ENCODE results near the gene RGCC.

DNA sequence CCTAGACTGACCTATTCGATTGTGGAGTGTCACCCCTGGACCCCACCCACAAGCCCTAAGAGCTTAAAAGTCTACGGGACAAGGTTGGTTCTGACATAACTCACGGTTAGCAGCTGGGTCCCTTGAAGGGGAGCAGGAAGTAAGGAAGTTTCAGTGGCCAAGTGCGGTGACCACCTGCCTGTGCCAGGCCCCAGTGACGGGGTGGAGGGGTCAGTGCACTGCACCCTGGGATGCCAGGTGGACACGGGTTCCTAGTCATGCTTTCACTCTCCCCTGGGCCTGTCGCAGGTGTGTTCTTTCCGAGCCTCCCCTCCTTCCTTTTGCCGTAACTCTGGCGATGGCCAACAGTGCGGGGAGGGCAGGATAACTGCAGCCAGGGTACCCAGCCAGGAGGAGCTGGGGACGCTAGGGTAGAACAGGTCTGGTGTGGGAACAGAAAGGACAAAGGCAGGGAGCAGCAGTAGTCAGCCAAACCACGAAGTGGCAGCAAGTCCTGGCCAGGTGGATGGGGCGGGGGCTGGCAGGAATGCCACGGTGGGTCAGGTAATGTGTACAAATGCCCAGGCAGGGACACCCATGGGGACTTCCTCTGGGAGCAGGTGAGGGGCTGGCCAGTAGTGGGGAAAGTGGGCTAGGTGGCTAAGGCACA, 58.3 kb downstream of the RGCC start:
- no peak for TF ChIP-seq CTCF (IDR thresholded peaks at IDR 0.05)
- no peak for TF ChIP-seq POLR2A (IDR thresholded peaks at IDR 0.05)

Data from Peyer's patch (tissue), 4 donors.